Measurements from ENCODE around the gene TMEM151A.

GRCh38 chr11:66243782-66244535 lies 47.7 kb upstream of the TMEM151A start:
- TF ChIP-seq CTCF (IDR thresholded peaks at IDR 0.05): no peak
- TF ChIP-seq POLR2A (IDR thresholded peaks at IDR 0.05): no peak
- no peak for TF ChIP-seq POLR2AphosphoS5 (IDR thresholded peaks at IDR 0.05)
- no peak for TF ChIP-seq EP300 (IDR thresholded peaks at IDR 0.05)
